Activated gamma-delta T cell (primary cell): ENCODE results near the gene ERC1.
"Not testable (repeated sequence)": the region's sequence is repeated elsewhere in the genome, so short reads cannot be mapped to it uniquely, and the experiment has no call there.

Experiments
- DNase-seq: peaks from one replicate; lab custom pipeline; 2025; lab: John Stamatoyannopoulos, UW

The ERC1 gene

DNA sequence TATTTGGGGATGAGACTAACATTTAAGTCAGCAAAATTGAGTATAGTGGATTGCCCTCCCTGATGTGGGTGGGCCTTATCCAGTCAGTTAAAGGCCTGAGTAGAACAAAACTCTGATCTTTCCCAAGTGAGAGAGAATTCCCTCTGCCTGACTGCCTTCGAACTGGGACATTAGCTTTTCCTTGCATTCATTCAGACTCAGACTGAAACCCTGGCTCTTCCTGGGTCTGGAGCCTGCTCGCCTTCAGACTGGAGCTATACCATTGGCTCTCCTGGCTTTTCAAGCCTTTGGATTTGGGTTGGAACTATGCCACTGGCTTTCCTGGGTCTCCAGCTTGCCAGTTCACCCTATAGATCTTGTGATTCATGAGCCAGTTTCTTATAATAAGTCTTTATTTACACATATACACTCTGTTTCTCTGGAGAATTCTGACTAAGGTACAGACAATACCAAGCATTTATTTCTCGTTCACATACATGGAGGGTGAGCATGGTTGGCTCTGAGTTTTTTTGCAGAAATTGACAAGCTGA lies 296.5 kb downstream of the ERC1 start:
- no peak for DNase-seq

DNA sequence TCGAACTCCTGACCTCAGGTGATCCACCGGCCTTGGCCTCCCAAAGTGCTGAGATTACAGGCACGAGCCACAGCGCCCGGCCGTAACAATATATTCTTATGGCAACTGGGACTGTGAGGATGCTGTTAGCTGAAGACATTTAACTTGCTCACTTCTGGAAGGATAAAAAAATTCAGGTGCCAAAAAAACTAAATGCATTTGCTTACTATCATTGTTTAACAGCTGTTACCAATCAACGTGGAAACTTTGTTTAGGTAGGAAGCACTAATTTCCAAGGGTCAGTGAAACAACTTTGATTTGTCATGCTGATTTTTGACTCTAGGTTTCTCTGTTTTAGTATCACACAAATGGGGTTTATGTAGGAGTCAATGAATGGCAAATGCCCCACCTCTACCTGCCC lies 297.3 kb downstream of the ERC1 start:
- no peak for DNase-seq

DNA sequence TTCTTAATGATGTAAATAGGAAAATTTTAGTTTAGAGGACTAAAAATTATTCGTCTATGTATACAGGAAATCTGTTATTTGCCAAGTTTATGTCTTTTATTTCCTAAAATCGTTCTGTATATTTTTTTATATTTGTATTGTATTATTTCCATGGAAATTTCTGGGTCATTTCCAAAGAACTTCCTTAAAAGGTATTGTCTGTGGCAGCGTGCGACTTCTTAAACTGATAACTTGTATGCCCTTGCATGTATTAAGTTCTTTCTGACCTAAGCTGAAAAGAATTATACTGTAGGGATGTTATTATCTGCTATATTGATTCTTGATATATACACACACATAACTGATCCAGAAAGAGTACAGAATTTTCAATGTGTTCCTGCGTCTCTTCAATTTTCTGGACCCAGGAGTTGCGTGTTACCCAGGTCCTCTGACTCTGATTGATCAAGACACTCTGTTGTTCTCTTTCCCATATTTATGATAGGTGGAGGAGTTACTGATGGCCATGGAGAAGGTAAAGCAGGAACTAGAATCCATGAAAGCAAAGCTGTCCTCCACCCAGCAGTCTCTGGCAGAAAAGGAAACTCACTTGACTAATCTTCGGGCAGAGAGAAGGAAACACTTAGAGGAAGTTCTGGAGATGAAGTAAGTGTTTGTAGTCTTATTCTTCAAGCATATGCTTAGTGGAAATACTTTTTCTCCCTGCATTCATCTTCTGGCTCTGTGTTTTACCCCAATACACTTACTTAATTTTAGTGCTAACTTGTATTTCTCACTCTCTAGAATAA lies 298.5 kb downstream of the ERC1 start:
- DNase-seq = no peak

DNA sequence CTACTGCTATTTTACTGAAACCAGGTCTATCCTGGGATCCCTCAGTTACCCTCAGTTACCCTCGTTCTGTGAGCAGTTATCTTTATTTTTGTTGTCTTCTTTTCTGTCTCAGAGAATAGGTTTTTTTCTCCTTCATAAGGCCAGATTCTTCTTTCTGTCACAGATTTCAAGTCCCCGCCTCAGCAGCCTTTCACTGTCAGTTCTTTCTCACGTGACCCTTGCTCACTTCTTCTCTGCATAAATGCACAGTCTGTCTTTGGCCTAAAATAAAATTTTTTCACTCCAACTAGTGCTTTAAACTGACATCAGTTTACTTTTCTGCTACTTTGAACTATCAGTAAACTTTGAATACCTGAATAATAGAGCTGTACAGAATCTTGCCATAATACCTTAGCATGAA lies 299.7 kb downstream of the ERC1 start:
- no peak for DNase-seq

DNA sequence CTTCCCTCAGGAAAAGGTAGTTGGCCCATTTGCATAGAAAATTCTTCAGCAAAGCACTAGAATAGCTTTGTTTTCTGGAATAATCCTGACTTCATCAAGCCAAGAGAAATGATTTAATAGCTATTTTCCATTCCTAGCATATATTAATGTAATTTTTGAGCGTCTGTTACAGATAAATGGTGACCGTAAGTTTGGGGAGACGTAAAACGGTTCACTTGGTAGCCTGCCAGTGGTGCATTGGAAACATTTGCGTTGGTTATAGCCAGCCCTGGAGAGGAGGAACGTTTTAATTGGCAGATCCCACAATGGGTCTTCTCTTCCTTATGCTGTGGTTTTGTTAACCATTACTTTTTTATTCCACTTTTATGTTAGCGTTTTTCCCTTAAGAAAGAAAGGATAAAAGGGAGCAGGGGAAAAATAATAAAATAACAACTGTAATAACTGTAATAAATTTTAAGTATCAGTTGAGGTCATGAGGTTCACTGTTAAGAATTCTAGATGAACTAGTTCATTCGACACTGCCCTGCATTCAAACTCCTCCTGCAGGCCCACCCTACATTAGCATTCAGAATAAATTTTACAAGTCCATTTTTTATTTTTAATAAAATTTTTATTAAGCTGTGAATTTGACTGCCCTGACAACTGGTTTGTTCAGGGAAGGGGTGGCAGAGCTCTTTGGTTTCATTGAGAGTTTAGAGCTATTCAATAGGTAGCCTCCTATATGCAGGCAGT lies 300.7 kb downstream of the ERC1 start:
- no peak for DNase-seq

DNA sequence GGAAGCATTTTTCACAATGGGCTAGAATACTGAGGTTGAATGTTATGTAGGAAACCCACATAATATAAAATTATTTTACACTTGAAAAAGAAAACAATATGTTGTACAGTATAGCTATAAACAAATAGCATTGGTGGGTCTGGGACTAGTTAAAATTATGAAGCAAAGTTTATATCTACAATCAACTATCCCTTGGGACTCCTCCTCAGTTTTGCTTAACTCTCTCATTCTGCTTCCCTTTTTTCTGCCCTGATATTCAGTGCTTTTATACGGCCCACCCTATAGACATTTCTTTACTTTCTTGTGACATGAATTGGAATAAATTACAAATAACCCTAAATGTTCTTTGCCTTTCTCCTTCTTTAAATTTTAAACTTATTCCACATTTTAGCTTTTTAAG lies 302.9 kb downstream of the ERC1 start:
- no peak for DNase-seq

DNA sequence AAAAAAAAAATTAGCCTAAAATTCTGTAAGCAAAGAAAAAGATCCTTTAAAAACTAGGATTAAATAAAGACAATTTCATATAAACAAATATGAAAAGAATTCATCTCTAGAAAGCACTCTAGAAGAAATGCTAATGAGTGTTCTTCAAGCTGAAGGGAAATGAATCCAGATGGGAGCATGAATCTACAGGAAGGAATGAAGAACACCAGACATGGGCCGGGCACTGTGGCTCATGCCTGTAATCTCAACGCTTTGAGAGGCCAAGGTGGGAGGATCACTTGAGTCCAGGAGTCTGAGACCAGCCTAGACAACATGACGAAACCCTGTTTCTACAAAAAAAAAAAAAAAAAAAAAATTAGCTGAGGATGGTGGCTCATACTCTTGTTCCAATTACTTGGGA lies 306.2 kb downstream of the ERC1 start:
- no peak for DNase-seq

DNA sequence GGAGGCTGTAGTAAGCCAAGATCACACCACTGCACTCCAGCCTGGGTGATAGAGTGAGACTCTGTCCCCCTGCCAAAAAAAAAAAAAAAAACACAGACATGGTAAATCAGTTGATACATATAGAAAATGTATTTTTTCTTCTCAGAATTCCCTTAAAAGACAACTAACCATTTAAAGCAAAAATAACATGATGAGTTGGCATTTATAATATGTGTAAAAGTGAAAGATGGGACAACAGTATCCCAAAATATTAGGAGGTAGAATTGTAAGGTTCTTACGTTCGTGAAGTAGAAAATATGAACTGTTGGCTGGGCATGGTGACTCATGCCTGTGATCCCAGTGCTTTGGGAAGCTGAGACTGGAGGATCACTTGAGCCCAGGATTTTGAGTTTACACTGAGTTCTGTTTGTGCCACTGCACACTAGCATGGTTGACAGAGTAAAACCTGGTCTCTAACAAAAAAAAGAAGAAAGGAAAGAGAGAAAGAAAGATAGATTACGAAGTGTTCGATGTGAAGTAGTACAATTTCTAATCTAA lies 306.7 kb downstream of the ERC1 start:
- DNase-seq = no peak

DNA sequence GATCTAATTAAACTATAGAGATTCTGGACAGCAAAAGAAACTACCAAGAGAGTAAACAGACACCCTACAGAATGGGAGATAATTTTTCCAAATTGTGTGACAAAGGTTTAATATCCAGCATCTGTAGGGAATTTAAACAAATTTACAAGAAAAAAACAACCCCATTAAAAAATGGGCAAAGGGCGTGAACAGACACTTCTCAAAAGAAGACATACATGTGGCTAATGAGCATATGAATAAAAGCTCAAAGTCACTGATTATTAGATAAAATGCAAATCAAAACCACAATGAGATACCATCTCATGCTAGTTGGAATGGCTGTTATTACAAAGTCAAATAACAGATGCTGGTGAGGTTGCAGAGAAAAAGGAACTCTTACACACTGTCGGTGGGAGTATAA lies 309.4 kb downstream of the ERC1 start:
- DNase-seq = no peak

DNA sequence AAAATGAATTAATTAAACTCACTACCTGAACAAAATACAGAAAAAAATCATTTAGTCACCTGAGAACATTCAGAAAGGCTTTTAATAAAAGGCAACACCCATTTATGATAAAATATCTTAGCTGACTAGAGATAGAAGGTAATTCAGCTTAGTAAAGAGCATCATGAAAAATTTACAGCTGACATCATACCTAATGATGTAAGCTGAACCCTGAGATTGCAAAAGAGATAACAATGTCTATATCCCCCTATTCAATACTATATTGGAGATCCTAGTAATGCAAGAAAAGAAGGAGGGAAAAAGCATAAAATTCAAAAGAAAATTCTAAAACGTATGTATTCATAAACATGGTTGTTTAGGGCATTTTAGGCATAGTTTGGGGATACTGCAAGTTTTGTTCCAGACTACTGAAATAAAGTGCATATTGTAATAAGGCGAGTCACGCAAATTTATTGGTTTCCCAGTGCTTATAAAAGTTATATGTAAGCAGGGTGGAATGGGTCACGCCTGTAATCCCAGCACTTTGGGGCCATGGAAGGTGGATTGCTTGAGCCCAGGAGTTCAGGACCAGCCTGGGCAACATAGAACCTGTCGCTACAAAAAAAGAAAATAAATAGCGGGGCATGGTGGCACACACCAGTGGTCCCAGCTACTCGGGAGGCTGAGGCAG lies 311.3 kb downstream of the ERC1 start:
- DNase-seq = no peak

DNA sequence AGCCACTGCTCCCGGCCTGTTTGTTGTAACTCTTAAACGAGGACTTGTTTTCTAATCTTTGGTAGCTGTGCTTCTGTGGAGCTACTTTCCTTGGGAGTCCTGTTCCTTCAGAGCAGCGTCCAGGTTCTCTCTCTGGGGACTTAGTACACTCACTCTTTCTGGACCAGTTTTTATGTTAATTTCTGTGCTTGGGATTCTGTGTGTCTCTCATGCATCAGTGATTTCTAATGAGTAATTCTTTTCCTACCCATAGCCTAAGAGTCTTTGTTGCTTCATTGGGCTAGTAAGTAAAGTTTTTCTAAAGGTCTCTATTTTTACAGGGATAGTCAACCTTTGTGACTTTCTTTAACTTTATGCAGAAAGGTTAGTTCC lies 314.0 kb downstream of the ERC1 start:
- DNase-seq = no peak

DNA sequence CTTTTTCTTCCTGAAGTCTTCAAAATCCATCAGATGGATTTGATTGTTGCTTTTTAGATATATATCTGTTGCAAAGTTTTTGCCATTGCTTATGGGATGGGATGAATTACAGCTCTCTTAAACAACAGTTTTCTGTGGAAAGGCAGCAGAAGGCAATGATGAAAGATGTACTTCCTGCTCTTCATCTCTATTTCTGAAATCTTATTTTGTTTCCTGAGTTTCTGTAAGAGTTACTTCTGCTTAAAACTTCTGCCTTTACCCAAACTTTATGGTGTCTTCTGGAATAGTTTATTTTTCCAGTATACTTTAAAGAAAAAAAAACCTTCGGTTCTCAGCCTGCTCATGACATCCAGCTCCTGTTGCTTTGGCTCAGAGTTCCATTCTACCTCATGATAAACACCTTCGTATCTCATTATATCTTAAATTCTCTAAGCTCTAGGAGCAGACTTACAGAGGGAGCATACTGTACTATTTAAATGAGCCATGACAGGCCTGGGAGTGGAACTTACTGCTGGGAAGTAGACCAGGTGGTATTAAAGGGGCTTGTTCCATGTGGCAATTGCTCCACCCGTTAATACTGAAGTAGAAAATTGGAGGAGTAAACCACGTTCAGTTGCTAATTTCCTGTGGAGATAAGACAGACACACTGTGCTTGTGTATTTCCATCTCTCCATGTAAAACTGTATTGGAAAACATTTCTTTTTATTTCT lies 314.9 kb downstream of the ERC1 start:
- no peak for DNase-seq

DNA sequence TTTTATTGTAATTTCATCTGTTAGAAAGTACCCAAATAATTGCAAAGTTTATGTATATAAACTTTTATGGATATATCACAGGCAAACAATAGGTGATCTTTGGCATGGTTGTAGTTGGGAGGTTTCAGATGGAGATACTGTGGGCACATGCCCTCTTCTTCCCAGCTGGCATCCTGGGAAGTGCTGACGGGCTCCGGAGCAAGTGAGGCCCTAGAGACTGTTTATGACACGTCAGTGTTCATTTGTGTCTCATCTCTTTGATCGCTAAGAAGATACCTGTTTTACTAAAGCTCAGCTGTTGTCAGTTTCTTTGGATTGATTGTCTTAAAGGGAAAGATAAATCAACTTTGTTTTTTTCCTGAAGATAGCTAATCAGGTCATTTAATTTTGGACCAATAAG lies 315.8 kb downstream of the ERC1 start:
- no peak for DNase-seq

DNA sequence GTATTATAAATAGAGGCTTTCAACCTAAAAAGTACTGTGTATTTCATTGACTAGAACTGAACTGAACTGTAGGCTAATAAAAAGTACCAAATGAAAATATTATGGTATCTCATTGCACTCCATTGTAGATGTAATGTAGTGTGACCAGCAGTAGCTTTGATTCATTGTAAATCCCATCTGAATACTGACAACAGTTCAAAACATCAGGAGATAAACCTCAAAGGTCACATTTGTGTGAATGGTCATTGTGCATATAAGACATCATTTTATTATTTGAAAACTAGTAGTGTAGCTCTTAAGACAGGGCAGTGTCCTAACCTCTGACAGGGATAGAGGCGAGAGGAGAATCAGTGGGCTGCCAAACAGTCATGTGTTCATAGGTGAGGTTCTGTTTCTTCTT lies 316.8 kb downstream of the ERC1 start:
- no peak for DNase-seq

DNA sequence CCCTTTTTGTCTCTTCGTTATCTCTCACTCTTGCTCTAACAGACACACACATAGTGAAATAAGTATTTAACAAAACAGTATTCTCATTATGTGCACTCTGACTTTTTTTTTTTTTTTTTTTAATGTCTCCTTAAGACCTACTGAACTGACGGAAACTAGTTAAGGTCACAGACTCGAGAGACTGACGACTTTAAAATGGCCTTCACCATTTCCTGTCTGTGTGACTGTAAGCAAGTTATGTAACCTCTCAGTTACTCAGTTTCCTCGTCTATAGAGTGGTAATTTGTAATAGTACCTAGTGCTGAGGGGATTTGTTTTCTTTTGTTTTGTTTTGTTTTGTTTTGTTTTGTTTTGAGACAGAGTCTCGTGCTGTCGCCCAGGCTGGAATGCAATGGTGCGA lies 318.6 kb downstream of the ERC1 start:
- DNase-seq = no peak

DNA sequence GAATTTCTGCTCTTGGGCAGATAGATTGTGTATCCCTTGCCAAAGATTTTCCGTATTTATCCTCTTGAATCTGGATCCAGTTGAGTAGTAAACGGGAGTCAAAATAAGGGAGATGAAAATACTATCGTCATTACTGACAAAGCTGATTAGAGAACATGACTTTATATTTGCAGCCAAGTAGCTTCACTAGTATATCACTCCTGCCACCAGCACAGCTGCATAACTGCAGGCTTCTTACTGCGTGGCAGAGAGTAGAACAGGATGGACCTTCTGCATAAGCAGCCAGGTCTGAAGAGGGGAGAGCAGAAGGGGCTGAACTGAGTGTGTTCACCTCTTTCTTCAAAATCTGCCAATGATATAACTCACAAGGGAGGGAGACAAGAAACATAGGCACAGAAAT lies 319.6 kb downstream of the ERC1 start:
- DNase-seq = no peak

DNA sequence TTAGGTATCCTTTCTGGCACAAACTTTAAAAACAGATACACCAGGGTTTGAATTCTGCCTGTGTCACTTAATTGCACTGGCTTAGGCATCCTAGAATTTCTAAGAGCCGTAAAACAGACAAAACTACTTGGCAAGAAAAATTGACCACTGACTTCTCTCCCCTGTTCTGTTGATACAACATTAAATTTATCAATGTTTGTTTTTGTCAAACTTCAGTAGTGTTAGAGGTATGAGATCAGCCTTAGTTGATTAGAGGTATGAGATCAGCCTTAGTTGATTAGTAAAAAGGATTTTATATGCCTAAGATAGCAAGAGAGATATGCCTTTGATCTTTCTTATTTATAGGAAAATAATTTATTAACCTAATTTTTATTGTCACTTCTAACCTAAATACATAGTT lies 320.1 kb downstream of the ERC1 start:
- DNase-seq = no peak

DNA sequence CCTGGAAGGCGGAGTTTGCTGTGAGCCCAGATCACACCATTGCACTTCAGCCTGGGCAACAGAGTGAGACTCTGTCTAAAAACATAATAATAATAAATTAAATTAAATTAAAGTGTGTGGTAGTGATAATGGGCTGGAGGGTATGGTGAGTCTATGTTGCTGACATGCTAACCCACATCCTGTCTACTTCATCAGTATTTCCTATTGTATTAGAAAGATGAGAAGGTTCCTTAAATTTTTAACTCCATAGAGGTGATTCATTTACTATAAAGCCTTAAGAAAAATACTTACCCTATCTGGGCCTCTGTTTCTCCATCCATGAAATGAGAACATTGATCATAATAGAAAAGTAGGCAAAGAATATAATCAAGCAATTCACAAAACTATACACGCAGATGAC lies 322.9 kb downstream of the ERC1 start:
- DNase-seq = no peak

DNA sequence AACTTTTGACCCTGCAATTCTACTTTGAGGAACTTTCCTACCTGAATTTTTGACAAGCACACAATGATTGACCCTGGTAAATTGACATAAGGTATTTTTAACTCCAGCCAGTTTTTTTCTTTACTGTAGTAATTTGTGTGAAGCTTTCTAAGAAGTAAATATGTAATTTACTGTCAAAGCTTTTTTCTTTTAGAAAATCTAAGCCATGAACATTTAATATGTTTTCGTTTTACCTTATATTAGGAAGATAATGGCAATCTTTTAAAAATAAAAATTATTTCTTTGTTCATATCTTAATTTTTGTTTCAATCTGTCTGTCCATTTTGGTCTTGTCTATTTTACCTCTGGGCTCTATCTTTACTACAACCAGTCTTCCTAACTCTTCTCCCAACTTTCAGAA lies 323.5 kb downstream of the ERC1 start:
- no peak for DNase-seq

DNA sequence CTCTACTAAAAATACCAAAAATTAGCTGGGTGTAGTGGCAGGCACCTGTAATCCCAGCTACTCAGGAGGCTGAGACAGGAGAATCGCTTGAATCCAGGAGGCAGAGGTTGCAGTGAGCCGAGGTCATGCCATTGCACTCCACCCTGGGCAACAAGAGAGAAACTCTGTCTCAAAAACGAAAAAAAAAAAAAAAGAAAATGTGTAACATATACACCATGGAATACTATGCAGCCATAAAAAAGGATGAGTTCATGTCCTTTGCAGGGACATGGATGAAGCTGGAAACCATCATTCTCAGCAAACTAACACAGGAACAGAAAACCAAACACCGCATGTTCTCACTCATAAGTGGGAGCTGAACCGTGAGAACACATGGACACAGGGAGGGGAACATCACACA lies 326.0 kb downstream of the ERC1 start:
- not testable (repeated sequence) for DNase-seq

DNA sequence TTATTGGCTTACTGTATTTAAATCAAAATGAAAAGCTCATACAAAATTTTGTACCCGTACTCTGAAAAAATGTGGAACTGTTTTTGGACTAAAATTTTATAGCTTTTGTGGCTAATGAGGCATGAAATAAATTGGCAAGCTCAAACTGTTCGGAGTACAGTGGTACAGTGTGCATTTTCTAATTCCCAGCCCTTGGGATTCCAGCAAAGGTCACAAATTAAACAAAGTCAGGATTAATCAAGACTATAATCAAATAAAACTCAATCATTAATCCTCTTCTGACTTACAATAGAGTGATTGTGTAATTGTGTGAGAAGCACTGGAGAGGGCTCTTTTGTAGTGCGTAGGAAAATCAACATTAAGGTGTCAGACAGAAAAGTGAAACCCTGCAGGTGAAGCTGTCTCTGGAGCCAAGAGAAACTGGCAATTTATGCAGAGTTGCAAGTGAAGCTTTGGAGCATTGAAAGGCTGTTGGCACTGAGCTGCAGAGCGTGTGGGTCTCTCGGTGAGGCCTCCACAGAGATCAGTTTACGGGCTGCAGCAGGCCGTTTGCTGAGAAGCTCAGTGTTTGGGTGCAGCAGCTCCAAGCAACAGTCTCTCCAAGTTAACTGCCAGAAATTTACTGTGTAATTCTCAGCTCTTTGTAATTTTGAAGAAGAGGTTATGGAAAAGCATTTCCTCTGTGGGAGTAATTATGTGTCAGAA lies 327.5 kb downstream of the ERC1 start:
- no peak for DNase-seq
